OCI-LY3 (cell line): ENCODE results near the gene SIK2.

Experiments used
- EZH2phosphoT487 ChIP-seq: fragments of 200-600 bp; shearing (Covaris generic); IDR thresholded peaks from 2 replicates; pipeline ENCODE4 v1.6.1; 2018; ENCODE audit warnings: antibody characterized with exemption, mixed run types, low read depth
- TF ChIP-seq, protein P1 (sequence below): fragments of 200-600, 300-600 bp; sonication (generic); IDR thresholded peaks from 2 replicates; pipeline ENCODE4 v1.5.1; 2014; ENCODE audit warnings: antibody characterized with exemption, low read length, low read depth

DNA sequence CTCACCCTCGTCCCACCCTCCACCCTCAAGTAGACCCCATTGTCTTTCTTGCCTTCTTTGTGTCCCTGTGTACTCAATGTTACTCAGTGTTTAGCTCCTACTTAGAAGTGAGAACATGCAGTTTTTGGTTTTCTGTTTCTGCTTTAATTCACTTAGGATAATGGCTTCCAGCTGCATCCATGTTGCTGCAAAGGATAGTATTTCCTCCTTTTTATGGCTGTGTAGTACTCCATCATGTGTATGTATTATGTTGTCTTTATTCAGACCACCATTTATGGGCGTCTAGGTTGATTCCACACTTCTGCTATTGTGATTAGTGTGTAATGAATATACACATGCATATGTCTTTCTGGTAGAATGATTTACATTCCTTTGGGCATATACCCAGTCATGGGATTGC, 73.6 kb downstream of the SIK2 start:
- TF ChIP-seq, protein P1, sequence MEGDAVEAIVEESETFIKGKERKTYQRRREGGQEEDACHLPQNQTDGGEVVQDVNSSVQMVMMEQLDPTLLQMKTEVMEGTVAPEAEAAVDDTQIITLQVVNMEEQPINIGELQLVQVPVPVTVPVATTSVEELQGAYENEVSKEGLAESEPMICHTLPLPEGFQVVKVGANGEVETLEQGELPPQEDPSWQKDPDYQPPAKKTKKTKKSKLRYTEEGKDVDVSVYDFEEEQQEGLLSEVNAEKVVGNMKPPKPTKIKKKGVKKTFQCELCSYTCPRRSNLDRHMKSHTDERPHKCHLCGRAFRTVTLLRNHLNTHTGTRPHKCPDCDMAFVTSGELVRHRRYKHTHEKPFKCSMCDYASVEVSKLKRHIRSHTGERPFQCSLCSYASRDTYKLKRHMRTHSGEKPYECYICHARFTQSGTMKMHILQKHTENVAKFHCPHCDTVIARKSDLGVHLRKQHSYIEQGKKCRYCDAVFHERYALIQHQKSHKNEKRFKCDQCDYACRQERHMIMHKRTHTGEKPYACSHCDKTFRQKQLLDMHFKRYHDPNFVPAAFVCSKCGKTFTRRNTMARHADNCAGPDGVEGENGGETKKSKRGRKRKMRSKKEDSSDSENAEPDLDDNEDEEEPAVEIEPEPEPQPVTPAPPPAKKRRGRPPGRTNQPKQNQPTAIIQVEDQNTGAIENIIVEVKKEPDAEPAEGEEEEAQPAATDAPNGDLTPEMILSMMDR = no peak
- TF ChIP-seq EZH2phosphoT487 = no peak
